H9 (cell line): ENCODE data around the gene VIP. TPM values are rescaled to one million over a fixed set of nuclear protein-coding genes. Genes with fewer than 3 reads are reported as not detected.

ENCODE experiments used
- DNase-seq: peaks from one replicate; pipeline ENCODE4 v3.0.0-alpha.2; 2017
- H2AFZ ChIP-seq: one replicate; pipeline ENCODE4 v1.6.1; 2013; ENCODE audit warnings: mild to moderate bottlenecking, low read length, control low read depth, moderate library complexity
- H2AK5ac ChIP-seq: 2 replicates; pipeline ENCODE4 v1.6.1; 2013; ENCODE audit warnings: low read length, control low read depth, mixed read lengths; ENCODE audit not compliant: insufficient read length
- H2BK120ac ChIP-seq: one replicate; pipeline ENCODE4 v1.6.1; 2013; ENCODE audit warnings: low read depth, mild to moderate bottlenecking, low read length, control low read depth, inconsistent platforms; ENCODE audit not compliant: poor library complexity, severe bottlenecking
- H2BK12ac ChIP-seq: 2 replicates; pipeline ENCODE4 v1.6.1; 2013; ENCODE audit warnings: low read length, control low read depth, mixed read lengths, low read depth; ENCODE audit not compliant: insufficient read length
- H2BK15ac ChIP-seq: 2 replicates; pipeline ENCODE4 v1.6.1; 2013; ENCODE audit warnings: low read depth, low read length, control low read depth
- H2BK20ac ChIP-seq: one replicate; pipeline ENCODE4 v1.6.1; 2013; ENCODE audit warnings: low read depth, mild to moderate bottlenecking, low read length, control low read depth, inconsistent platforms; ENCODE audit not compliant: poor library complexity, severe bottlenecking
- H2BK5ac ChIP-seq: 2 replicates; pipeline ENCODE4 v1.6.1; 2013; ENCODE audit warnings: low read length, control low read depth, mixed read lengths; ENCODE audit not compliant: insufficient read length
- H3K14ac ChIP-seq: 2 replicates; pipeline ENCODE4 v1.6.1; 2013; ENCODE audit warnings: low read length, control low read depth; ENCODE audit not compliant: insufficient read depth
- H3K18ac ChIP-seq: 2 replicates; pipeline ENCODE4 v1.6.1; 2013; ENCODE audit warnings: low read depth, mild to moderate bottlenecking, mixed read lengths, low read length, control low read depth; ENCODE audit not compliant: insufficient read length
- H3K23ac ChIP-seq: 2 replicates; pipeline ENCODE4 v1.6.1; 2013; ENCODE audit warnings: low read length, control low read depth, mixed read lengths, low read depth; ENCODE audit not compliant: insufficient read length
- H3K23me2 ChIP-seq: 2 replicates; pipeline ENCODE4 v1.6.1; 2013; ENCODE audit warnings: low read depth, mild to moderate bottlenecking, mixed read lengths, low read length, control low read depth; ENCODE audit not compliant: insufficient read length, poor library complexity, severe bottlenecking
- H3K27ac ChIP-seq: 2 replicates; pipeline ENCODE4 v1.5.1; 2013; ENCODE audit warnings: low read length, control low read depth, mixed read lengths, low read depth; ENCODE audit not compliant: insufficient read length
- H3K27me3 ChIP-seq: 2 replicates; pipeline ENCODE4 v1.6.1; 2013; ENCODE audit warnings: low read length, control low read depth, inconsistent platforms; ENCODE audit not compliant: insufficient read depth
- H3K4ac ChIP-seq: 2 replicates; pipeline ENCODE4 v1.6.1; 2013; ENCODE audit warnings: low read depth, mild to moderate bottlenecking, control low read depth, inconsistent platforms, low read length, moderate library complexity
- H3K4me1 ChIP-seq: 2 replicates; pipeline ENCODE4 v1.6.1; 2013; ENCODE audit warnings: low read length, control low read depth, inconsistent platforms; ENCODE audit not compliant: insufficient read depth
- H3K4me2 ChIP-seq: 2 replicates; pipeline ENCODE4 v1.6.1; 2013; ENCODE audit warnings: low read length, control low read depth, mixed read lengths; ENCODE audit not compliant: insufficient read length, insufficient read depth
- H3K56ac ChIP-seq: 2 replicates; pipeline ENCODE4 v1.6.1; 2013; ENCODE audit warnings: low read depth, mild to moderate bottlenecking, mixed read lengths, low read length, control low read depth; ENCODE audit not compliant: insufficient read length
- H3K79me1 ChIP-seq: 2 replicates; pipeline ENCODE4 v1.6.1; 2013; ENCODE audit warnings: low read depth, mild to moderate bottlenecking, moderate library complexity, low read length, control low read depth, inconsistent platforms; ENCODE audit not compliant: insufficient read depth, poor library complexity, severe bottlenecking
- H3K79me2 ChIP-seq: 2 replicates; pipeline ENCODE4 v1.6.1; 2013; ENCODE audit warnings: low read length, control low read depth, inconsistent platforms; ENCODE audit not compliant: insufficient read depth
- H3K9ac ChIP-seq: 2 replicates; pipeline ENCODE4 v1.6.1; 2013; ENCODE audit warnings: low read length, control low read depth, mixed read lengths; ENCODE audit not compliant: insufficient read length; ENCODE audit errors: extremely low read depth
- H3K9me3 ChIP-seq: one replicate; pipeline ENCODE4 v1.6.1; 2013; ENCODE audit warnings: low read depth, low read length, inconsistent platforms; ENCODE audit not compliant: control insufficient read depth
- H3T11ph ChIP-seq: one replicate; pipeline ENCODE4 v1.6.1; 2013; ENCODE audit warnings: mild to moderate bottlenecking, low read length, control low read depth, inconsistent platforms
- H4K20me1 ChIP-seq: one replicate; pipeline ENCODE4 v1.6.1; 2013; ENCODE audit not compliant: control insufficient read depth, insufficient read length, insufficient read depth
- H4K5ac ChIP-seq: 2 replicates; pipeline ENCODE4 v1.6.1; 2013; ENCODE audit warnings: low read depth, mild to moderate bottlenecking, mixed read lengths, low read length, control low read depth; ENCODE audit not compliant: insufficient read length
- H4K8ac ChIP-seq: replicated peaks from 2 replicates; pipeline ENCODE4 v1.6.1; 2013; ENCODE audit warnings: low read length, control low read depth, mixed read lengths, low read depth; ENCODE audit not compliant: insufficient read length
- H4K91ac ChIP-seq: 2 replicates; pipeline ENCODE4 v1.6.1; 2013; ENCODE audit warnings: low read depth, mild to moderate bottlenecking, moderate library complexity, mixed read lengths, low read length, control low read depth; ENCODE audit not compliant: insufficient read length
- H3K27ac Mint-ChIP-seq, 3 experiments: 2 replicates in 2 of 3; 3 replicates in 1 of 3; pipeline ENCODE4 v1.8.0; 2020 to 2021; ENCODE audit warnings: mixed read lengths in 3 of 3, mild to moderate bottlenecking in 1 of 3, moderate library complexity in 1 of 3
- H3K27me3 Mint-ChIP-seq: 2 replicates; pipeline ENCODE4 v1.8.0; 2021; ENCODE audit warnings: low read depth, mild to moderate bottlenecking, moderate library complexity, mixed read lengths
- H3K36me3 Mint-ChIP-seq, 3 experiments: 2 replicates in 2 of 3; 3 replicates in 1 of 3; pipeline ENCODE4 v1.8.0; 2020 to 2021; ENCODE audit warnings: low read depth in 3 of 3, mixed read lengths in 3 of 3; ENCODE audit not compliant: insufficient read depth in 1 of 3
- H3K4me1 Mint-ChIP-seq, 2 experiments: 2 replicates each; pipeline ENCODE4 v1.8.0; 2020; ENCODE audit warnings: mixed read lengths in 2 of 2
- H3K4me3 Mint-ChIP-seq, 2 experiments: 2 replicates in 1 of 2; 3 replicates in 1 of 2; pipeline ENCODE4 v1.8.0; 2020 to 2021; ENCODE audit warnings: mild to moderate bottlenecking in 2 of 2, mixed read lengths in 2 of 2, moderate library complexity in 1 of 2
- H3K9me3 Mint-ChIP-seq, 2 experiments: 2 replicates in 1 of 2; 3 replicates in 1 of 2; pipeline ENCODE4 v1.8.0; 2020; ENCODE audit warnings: mild to moderate bottlenecking in 2 of 2, mixed read lengths in 2 of 2, moderate library complexity in 1 of 2
- WGBS: extraction: QIAGEN DNeasy Blood & Tissue Kit; methylation state at CpG from one replicate; pipeline ENCODE4 v1.1.7; 2013; ENCODE audit warnings: missing lambda C conversion rate, low lambda C conversion rate, mixed read lengths; ENCODE audit not compliant: insufficient read length; ENCODE audit errors: extremely low coverage; 5-methylcytosine and 5-hydroxymethylcytosine counted together
- total RNA-seq: library from RNA; stranded (reverse); gene quantifications from 2 replicates; pipeline ENCODE4 v1.2.1, GENCODE V29; 2021
- TF ChIP-seq, protein P1 (sequence below): fragments of 200-600 bp; sonication (generic); conservative IDR thresholded peaks from 3 replicates; pipeline ENCODE4 v1.8.0; 2021; ENCODE audit warnings: antibody characterized with exemption, mild to moderate bottlenecking

The VIP gene
- total RNA-seq, 1 experiment from 2014 or later: not detected

DNA sequence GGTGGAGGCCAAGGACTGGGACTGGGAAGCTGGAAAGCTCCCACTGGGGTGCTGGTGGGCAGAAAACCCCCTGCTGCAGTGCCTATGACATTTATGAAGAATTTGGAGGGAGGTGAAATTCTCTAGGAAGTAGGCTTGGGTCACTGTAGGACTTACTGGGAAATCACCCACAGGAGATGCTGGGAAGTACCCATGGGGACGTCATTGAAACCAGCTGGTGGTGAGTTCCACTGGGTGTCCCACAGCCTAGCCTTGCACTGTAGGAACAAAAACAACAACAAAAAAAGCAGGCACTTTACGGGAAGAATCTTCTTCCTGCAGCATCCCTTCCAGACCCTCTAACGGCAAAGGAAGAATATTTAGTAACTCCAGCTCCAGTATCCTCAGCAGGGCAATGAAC lies 26.2 kb downstream of the VIP start:
- no peaks in the 10 kb centered on the region for H3K79me2 ChIP-seq

More for the DNA sequence above, 26.2 kb downstream of the VIP start:
- Histone ChIP-seq H3K4ac (no peak overlapping the region), H3K18ac (no peak overlapping the region), H4K91ac (no peak overlapping the region), H4K20me1 (no peaks in the 10 kb centered on the region), H4K8ac (no peak overlapping the region), H3K56ac (no peak overlapping the region), H2AFZ (no peak overlapping the region), H2BK20ac (no peak overlapping the region), H3K9ac (no peak overlapping the region), H3K79me1 (no peaks in the 10 kb centered on the region), H3T11ph (no peak overlapping the region), H3K4me1 (no peaks in the 10 kb centered on the region), H2BK15ac (no peak overlapping the region), H2BK12ac (no peak overlapping the region), H3K27ac (no peak overlapping the region), H3K27me3 (no peaks in the 10 kb centered on the region), H2AK5ac (no peak overlapping the region), H3K4me2 (no peak overlapping the region), H3K23ac (no peak overlapping the region), H4K5ac (no peak overlapping the region), H3K9me3 (no peaks in the 10 kb centered on the region), H2BK120ac (no peak overlapping the region), H2BK5ac (no peak overlapping the region), H3K23me2 (no peaks in the 10 kb centered on the region), H3K14ac (no peak overlapping the region)
- H3K9me3 Mint-ChIP-seq: no peaks in the 10 kb centered on the region; a peak in 1 of 5 replicates
- TF ChIP-seq, protein P1, sequence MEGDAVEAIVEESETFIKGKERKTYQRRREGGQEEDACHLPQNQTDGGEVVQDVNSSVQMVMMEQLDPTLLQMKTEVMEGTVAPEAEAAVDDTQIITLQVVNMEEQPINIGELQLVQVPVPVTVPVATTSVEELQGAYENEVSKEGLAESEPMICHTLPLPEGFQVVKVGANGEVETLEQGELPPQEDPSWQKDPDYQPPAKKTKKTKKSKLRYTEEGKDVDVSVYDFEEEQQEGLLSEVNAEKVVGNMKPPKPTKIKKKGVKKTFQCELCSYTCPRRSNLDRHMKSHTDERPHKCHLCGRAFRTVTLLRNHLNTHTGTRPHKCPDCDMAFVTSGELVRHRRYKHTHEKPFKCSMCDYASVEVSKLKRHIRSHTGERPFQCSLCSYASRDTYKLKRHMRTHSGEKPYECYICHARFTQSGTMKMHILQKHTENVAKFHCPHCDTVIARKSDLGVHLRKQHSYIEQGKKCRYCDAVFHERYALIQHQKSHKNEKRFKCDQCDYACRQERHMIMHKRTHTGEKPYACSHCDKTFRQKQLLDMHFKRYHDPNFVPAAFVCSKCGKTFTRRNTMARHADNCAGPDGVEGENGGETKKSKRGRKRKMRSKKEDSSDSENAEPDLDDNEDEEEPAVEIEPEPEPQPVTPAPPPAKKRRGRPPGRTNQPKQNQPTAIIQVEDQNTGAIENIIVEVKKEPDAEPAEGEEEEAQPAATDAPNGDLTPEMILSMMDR: no peak
- H3K4me1 Mint-ChIP-seq: no peaks in the 10 kb centered on the region
- no peak overlapping the region for H3K4me3 Mint-ChIP-seq
- no CpG with 5 or more reads among the region's 3 CpGs for WGBS
- DNase-seq: no peak
- no peaks in the 10 kb centered on the region for H3K36me3 Mint-ChIP-seq
- no peak overlapping the region for H3K27ac Mint-ChIP-seq
- H3K27me3 Mint-ChIP-seq: no peaks in the 10 kb centered on the region
